Globus pallidus (tissue), 1 donor: ENCODE results near the gene NYAP1.
"Not testable (repeated sequence)": the region's sequence is repeated elsewhere in the genome, so short reads cannot be mapped to it uniquely, and the experiment has no call there.

Experiments used
- DNase-seq: peaks from one replicate; pipeline ENCODE4 v3.0.0-alpha.2; 2015; ENCODE audit warnings: low spot score

NYAP1 gene

DNA sequence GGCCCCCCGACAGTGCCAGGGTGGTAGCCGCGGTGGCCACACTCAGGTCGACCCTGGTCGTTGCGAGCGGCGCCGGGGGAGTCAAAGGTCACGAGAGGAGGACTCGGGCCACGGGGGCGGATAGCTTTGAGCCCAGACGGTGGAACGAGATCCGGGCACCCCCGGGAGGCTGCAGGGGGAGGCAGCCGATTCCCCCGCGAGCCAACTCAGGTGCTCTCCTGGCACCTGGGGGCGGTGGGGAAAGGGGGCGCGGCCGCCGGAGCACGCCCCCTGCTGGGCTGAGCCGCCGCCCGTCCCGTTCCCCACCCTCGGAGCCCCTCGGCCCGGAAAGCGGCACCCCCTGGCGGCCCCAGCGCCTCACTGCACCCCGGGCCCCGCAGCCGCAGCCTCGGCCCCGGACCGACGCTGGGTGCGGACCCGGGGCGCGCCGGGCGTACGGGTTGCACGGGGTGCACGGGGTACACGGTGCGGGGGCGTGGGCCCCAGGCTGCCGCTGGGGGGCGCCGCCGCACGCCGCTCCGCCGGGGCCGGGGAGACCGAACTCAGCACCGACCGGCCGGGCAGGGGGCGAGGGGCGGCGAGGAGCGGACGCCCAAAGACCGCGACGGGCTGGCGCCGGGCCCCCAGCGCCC is 521 bp upstream of the NYAP1 start:
- peak; percentile 51 for DNase-seq

DNA sequence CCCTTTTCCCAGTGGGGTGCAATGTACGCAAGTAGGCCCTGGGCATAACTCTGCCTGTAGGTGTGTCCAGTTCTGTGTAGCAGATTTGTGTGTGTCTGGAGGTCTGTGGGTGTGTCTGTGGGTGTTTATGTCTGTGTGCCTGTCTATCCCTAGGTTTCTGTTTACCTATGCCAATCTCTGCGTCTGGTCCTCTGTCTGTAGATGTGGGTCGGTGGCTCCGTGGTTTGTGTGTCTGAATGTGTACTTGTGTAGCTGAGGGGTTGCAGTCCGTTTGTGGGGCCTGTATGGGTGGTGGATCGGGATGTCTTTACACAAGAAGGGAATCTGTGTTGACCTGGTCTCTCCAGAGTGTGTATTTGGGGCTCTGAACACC is 932 bp downstream of the NYAP1 start:
- no peak for DNase-seq

DNA sequence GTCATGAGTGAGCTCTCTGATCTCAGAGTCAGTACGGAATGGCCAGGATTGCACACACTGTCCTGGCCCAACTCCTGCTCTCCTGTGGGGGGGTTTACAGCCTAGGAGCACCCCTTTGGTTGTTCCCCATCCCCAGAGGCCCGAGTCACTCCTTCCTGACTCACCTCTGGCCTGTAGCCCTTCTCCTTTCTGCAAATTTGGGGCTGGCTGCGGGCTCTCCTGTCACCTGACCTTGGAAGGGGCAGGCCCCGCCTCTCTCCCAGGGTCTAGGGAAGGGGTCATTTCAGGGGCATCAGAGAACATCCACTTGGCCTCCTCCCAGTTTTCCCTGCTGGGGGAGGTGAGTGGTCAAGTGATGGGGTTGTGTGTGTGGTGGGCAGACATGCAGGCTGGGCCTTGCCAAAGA is 1.7 kb downstream of the NYAP1 start:
- DNase-seq = no peak

DNA sequence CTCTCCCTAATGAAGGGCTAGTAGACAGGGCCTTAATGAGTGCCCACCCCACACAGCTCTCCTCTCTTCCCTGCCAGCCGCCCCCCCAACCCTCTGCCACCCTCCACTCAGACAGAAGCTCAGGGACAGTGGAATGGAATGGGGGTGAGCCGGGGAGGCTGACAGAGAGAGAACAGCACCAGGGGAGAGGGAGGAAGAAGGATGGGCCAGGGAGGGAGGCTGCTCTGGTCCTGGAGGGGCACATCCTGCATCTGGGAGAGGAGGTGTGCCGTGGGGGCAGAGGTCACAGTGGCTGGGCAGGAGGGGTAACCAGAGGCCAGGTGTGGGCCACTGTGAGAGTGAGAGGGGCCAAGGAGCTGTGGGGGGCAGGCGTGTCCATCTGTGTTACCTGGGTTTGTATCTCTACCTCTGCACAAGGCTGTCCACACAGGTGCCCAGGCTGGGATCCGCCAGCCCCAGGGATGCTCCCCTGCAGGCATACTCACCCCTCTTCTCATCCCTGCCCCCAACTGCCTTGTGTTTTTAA is 2.4 kb downstream of the NYAP1 start:
- no peak for DNase-seq

DNA sequence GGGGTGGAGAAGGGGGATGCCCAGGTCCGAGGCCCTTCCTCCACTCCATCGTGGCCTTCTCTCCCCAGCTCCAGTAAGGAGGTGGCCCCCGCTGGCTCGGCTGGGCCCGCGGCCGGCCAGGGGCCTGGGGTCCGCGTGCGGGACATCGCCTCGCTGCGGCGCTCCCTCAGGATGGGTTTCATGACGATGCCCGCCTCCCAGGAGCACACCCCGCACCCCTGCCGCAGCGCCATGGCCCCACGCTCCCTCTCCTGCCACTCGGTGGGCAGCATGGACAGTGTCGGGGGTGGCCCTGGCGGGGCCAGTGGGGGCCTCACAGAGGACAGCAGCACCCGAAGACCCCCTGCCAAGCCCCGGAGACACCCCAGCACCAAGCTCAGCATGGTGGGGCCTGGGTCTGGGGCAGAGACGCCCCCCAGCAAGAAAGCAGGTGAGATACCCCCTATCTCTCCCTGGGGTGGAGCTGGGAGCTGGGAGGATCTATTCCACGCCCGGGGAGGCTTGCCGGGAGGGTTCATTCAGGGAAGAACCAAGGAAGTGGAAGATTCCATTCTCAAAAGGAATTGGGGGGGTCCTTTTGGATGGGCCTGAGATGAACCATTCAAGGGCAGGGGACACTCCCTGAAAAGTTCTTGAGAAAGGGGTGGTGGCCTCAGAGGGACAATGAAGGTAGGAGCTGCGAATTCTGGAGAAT is 3.2 kb downstream of the NYAP1 start:
- DNase-seq = no peak

DNA sequence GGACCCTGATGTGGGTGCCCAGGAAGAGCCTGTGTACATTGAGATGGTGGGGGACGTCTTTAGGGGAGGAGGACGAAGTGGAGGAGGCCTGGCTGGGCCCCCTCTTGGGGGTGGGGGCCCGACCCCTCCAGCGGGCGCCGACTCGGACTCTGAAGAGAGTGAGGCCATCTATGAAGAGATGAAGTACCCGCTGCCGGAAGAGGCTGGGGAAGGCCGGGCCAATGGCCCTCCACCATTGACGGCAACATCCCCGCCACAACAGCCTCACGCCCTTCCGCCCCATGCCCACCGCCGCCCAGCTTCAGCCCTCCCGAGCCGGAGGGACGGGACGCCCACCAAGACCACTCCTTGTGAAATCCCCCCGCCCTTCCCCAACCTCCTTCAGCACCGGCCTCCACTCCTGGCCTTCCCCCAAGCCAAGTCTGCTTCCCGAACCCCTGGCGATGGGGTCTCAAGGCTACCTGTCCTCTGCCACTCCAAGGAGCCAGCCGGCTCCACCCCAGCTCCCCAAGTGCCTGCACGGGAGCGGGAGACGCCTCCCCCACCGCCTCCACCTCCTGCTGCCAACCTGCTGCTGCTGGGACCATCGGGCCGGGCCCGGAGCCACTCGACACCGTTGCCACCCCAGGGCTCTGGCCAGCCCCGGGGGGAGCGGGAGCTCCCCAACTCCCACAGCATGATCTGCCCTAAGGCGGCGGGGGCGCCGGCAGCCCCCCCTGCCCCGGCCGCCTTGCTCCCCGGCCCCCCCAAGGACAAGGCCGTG is 4.8 kb downstream of the NYAP1 start:
- no peak for DNase-seq

DNA sequence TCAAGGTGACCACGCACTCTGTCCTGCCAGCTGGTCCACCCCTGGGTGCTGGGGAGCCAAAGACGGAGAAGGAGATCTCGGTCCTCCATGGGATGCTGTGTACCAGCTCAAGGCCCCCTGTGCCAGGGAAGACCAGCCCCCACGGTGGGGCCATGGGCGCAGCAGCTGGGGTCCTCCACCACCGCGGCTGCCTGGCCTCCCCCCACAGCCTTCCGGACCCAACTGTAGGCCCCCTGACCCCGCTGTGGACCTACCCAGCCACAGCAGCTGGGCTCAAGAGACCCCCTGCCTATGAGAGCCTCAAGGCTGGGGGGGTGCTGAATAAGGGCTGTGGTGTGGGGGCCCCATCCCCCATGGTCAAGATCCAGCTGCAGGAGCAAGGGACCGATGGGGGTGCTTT is 5.4 kb downstream of the NYAP1 start:
- DNase-seq = no peak

DNA sequence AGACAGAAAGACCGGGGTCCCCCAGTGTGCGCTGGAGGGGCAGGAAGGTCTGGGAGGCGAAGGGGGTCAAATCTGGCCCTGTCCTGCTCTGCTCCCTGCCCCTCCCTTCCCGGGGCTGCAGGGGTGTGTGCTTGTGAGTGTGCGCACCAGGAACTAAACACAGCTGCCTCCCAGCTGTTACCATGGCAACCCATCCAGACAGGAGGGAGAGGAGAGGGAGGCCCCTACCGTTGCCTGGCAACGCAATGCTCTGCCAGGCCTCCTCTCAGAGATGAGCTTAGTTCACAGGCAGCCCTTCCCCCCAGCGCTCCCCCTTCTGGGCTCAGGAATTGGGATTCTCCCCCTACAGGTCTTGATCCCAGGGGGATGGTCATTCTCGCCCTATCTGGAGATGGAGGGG is 6.1 kb downstream of the NYAP1 start:
- DNase-seq = peak; percentile 97

DNA sequence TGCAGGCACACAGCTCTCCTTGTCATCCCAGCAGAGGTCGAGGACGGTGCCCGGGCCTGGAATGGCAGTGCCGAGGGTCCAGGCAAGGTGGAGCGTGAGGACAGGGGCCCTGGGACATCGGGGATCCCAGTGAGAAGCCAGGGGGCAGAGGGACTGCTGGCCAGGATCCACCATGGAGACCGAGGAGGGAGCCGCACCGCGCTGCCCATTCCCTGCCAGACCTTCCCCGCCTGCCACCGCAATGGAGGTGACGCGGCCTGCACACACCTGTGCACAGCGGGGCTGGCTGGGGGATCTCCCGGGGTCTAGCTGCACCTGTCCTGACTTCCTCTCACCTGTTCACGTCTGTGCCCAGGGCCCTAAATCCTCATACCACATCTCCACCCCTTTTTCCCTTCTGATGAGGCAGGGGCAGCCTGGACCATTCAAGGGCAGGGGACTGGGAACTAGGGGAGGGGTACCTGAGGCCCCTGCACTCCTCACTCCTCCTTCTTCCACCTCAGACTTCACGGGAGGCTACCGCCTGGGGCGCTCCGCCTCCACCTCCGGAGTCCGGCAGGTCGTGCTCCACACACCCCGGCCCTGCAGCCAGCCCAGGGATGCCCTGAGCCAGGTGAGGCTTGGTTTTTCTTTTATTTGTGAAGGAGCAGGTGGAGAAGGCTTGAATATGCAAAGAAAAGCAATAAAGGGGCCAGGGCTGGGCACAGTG is 6.9 kb downstream of the NYAP1 start:
- DNase-seq = no peak

DNA sequence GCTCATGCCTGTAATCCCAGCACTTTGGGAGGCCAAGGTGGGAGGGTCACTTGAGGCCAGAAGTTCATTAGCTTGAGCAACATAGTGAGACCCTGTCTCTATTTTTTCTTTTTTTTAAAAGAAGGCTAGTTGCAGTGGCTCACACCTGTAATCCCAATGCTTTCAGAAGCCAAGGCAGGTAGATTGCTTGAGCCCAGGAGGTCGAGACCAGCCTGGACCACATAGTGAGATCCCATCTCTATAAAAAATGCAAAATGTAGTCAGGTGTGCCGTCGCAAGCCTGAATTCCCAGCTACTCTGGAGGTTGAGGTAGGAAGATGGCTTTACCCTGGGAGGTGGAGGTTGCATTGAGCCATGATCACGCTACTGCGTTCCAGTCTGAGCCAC is 7.5 kb downstream of the NYAP1 start:
- no peak for DNase-seq

DNA sequence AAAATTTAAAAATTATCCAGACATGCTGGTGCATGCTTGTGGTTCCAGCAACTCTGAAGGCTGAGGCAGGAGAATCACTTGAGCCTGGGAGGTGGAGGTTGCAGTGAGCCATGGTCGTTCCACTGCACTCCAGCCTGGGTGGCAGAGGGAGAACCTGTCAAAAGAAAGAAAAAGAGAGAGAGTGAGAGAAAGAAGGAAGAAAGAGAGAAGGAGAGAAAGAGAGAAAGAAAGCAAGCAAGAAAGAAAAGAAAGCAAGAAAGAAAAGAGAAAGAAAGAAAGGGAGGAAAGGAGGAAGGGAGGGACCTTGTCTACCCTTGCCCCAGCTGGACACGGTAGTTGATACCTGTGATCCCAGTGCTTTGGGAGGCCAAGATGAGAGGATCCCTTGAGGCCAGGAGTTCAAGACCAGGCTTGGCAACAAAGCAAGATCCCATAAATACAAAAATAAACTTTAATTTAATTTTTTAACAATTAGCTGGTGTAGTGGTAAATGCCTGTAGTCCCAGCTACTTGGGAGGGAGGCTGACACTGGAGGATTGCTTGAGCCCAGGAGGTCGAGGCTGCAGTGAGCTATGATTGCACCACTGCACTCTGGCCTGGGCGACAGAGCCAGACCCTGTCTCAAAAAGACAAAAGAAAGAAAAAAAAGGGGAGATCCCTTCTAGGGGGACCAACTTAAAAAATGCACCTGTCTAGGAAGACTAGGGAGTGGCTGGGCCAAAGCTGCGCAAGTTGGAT is 9.2 kb downstream of the NYAP1 start:
- no peak for DNase-seq

DNA sequence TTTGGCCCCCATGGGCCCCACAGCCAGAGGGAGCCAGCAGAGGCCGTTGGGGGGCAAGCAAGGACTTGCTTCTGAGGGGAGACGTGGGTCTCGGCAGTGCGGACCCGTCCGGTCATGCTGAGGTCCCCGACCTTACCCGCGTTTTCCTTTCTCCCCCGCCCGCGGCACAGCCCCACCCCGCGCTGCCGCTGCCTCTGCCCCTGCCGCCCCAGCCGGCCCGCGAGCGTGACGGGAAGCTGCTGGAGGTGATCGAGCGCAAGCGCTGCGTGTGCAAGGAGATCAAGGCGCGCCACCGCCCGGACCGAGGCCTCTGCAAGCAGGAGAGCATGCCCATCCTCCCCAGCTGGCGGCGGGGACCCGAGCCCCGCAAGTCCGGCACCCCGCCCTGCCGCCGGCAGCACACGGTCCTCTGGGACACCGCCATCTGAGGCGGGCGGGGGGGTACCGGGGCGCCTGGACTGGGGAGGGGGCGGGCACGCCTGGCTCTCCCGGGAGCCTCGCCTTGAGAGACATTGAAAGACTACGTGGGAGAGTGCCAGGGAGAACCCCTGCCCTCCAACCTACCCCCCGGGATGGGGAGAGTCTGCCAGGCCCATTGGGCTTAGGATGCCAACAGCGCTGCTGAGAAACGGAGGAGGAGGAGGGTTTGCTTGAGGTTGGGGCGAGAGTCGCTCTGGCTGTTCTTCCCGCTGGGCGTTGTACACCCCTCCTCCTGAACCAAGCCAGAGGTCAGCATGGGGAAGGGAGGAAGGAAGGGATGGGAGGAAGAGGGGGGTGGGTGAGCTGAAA is 9.9 kb downstream of the NYAP1 start:
- peak; percentile 68 for DNase-seq

DNA sequence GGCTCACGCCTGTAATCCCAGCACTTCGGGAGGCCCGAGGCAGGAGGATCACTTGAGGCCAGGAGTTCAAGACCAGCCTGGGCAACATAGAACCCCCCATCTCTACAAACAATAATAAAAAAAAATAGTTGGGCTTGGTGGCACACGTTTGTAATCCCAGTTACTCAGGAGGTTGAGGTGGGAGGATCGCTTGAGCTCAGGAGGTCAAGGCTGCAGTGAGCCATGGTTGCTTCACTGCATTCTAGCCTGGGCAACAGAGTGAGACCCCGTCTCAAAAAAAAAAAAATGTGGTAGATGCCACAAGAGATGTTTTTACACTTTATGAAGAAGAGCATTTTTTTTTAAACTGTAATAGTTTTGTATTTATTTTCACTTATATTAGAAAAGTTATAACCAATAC is 12.8 kb downstream of the NYAP1 start:
- no peak for DNase-seq

DNA sequence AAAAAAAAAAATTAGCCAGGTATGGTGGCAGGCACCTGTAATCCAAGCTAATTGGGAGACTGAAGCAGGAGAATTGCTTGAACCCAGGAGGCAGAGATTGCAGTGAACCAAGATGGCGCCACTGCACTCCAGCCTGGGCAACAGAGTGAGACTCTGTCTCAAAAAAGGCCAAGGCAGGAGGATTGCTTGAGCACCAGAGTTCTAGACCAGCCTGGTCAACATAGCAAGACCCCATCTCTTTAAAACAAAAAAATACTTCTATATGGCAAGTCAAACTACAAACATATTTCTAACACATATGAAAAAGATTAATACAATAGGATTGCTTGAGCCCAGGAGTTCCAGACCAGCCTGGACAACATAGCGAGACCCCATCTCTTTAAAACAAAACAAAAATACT is 17.0 kb downstream of the NYAP1 start:
- not testable (repeated sequence) for DNase-seq

DNA sequence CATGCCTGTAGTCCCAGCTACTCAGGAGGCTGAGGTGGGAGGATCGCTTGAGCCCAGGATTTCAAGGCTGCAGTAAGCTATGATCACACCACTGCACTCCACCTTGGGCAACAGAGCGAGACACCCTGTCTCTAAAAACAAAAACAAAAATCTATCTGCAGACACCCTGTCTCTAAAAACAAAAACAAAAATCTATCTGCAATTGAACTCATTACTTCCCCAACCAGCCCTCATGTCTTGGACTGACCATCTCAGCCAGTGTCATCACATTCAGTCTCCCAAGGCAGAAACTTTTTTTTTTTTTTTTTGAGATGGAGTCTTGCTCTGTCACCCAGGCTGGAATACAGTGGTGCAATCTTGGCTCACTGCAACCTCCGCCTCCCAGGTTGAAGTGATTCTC is 20.3 kb downstream of the NYAP1 start:
- not testable (repeated sequence) for DNase-seq

DNA sequence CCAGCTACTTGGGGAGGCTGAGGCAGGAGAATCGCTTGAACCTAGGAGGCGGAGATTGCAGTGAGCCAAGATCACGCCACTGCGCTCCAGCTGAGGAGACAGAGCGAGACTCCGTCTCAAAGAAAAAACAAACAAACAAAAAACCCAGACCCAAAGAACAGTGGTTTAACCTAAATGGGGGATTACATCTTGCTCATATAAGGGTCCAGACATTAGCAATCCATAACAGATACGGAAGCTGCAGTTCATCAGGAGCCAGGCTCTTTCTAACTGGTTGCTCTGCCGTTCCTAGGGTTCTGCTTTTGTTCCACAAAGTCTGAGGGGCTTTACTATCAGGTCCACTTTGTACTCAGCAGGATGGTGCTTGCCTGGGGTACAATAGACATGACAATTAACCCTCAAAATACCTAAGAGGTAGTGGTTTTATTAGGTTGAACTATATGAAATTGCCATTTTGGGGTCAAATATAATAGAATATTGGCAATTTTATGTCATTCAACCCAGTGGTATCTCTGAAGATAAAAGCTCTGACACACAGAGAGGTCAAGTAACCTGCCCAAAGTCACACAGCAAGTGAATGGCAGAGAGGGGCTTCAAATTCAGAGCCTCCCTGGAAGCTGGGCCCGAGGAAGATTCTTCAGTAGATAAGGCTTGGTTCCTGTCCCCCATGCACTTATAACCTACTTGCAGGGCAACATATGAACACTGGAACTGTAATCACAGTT is 21.3 kb downstream of the NYAP1 start:
- no peak for DNase-seq

DNA sequence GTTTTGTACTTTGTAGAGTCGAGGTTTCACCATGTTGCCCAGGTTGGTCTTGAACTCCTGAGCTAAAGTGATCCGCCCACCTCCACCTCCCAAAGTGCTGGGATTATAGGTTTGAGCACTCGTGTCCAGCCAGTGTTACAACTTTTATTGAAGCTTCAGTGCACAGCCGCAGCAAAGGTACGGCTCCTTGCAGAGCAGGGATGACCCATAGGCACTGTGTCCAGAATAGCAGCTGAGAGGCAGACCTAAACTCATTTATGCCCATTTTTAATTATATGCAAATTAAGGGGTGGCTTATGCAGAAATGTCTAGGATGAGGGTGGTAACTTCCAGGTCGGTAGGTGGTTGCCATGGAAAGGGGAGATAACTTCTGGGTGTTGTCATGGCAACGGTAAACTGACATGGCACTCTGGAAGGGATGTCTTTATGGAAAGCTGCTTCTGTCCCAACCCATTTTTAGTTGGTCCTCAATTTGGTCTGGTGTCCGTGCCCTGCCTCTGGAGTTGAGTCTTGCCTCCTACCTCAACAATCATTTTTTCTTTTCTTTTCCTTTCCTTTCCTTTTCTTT is 22.7 kb downstream of the NYAP1 start:
- no peak for DNase-seq

DNA sequence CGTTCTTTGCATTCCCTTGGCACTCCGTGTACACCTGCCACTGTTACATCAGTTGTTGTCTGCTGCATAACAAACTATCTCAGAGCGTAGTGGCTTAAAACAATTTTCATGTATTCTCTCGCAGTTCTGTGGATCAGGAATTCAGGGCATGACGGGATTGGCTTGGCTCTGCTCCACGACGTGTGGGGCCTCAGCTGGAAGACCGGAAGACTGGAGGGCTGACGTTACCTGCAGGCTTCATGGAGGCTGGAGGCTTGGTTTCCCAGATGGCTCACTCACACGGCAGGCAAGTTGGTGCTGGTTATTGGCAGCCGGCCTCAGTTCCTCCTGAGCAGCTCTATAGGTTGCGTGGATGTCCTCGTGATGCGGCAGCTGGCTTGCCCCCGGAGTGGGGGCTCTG is 25.5 kb downstream of the NYAP1 start:
- DNase-seq = no peak

DNA sequence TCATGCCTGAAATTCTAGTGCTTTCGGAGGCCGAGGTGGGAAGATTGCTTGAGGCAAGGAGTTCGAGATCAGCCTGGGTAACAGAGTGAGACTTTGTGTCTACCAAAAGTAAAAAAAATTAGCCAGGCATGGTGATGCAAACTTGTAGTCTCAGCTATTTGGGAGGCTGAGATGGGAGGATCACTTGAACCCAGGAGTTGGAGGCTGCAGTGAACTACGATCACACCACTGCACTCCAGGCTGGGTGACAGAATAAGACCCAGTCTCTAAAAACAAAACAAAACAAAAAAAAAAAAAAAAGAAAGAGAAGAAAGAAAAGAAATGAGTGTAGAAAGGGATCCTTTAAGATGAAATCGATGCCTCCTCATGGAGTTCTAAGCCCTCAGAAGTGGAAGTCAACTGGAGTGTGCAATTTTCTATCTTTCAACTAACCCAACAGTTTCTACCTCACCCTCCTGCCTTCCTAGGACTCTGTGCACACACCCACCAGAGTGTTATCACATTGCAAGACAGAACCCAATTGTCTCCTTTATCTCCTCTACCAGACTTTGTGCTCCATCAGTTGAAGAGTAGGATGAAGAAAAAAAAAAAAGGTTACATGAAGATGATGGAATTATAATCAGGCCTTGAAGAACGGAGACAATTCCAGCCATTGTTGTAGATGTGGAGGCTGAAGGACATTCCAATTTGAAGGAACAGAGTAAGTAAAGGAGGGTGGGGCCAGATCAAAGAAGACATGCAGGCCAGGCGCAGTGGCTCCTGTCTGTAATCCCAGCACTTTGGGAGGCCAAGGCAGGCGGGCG is 26.9 kb downstream of the NYAP1 start:
- DNase-seq = no peak
